AG04450 (cell line): ENCODE results near the gene TRAPPC6A. TPM values are rescaled to one million over a fixed set of nuclear protein-coding genes. Genes with fewer than 3 reads are reported as not detected.

Experiments used
- CTCF ChIA-PET: fragments of 300-600, 350-600 bp; formaldehyde crosslinking; extraction: SDS; loops from one replicate; lab custom pipeline; 2022; ENCODE audit warnings: antibody characterized with exemption, inconsistent platforms; lab: Charles Lee
- POLR2A ChIA-PET: fragments of 350-600 bp; formaldehyde crosslinking; extraction: SDS; loops from one replicate; lab custom pipeline; 2021; ENCODE audit warnings: antibody characterized with exemption, inconsistent platforms; lab: Yijun Ruan, JAX
- DNase-seq: peaks from one replicate; pipeline ENCODE4 v3.0.0-alpha.2; 2011; ENCODE audit warnings: low read depth, low spot score
- H3K27ac ChIP-seq: one replicate; pipeline ENCODE4 v1.5.1; 2012; ENCODE audit warnings: low read depth, low read length, control low read depth
- H3K27me3 ChIP-seq: one replicate; pipeline ENCODE4 v1.6.0; 2012; ENCODE audit warnings: low read length; ENCODE audit not compliant: control insufficient read depth, insufficient read depth
- H3K4me3 ChIP-seq: 2 replicates; pipeline ENCODE4 v1.5.1; 2011; ENCODE audit warnings: mild to moderate bottlenecking, low read depth, low read length, control low read depth
- H3K9me3 ChIP-seq: 2 replicates; pipeline ENCODE4 v1.5.1; 2012; ENCODE audit warnings: low read length; ENCODE audit not compliant: control insufficient read depth, insufficient read depth
- CTCF ChIP-seq: IDR thresholded peaks from 2 replicates; pipeline ENCODE4 v1.5.1; 2011; ENCODE audit warnings: low read depth, low read length, control low read depth, inconsistent platforms
- polyA plus RNA-seq: library from polyadenylated mRNA; depleted of rRNA; stranded (reverse); fragments of >200 nt; gene quantifications from 2 replicates; pipeline ENCODE4 v1.2.3, GENCODE V29; 2011

Gene TRAPPC6A
- polyA plus RNA-seq, 1 experiment, result 5.8 TPM

DNA sequence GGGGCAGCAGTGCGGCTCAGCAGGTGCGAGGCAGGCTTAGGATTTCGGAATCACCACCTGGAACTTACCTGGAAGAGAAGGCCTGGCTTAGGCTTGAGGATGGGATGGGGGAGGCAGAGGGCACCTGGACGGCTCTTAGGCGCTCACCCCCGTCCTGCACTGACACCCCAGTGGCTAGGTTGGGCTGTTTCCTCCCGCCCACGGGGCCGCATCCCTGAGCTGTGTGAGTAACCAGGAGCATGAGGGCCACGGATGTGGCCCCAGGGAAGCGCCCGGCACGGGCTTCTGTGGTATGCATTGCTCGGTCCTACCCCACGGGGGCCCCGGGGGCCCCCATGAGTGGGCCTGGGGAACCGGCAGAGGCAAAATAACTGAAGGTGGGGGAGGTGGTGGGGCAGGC is 14.9 kb downstream of the TRAPPC6A start:
- no peak for TF ChIP-seq CTCF
- ChIA-PET CTCF (no interaction called here), POLR2A (no interaction called here)

GRCh38 chr19:45162608-45163143 is 15.4 kb downstream of the TRAPPC6A start:
- no peak for TF ChIP-seq CTCF
- peaks cover 6% of the 10 kb centered on the region for H3K27me3 ChIP-seq
- CTCF ChIA-PET, result interaction anchor here (0.5 to 1.3 kb wide), 3 partner anchors 28 to 176 kb away, joined by 3 to 7 read pairs (median 3); no protein-coding TSS in a partner anchor
- POLR2A ChIA-PET, result no interaction called here
- DNase-seq, result no peak
- H3K27ac ChIP-seq, result no peak overlapping the region
- H3K9me3 ChIP-seq, result no peaks in the 10 kb centered on the region; the same call in 1 of the 2 replicates
- no peak overlapping the region for H3K4me3 ChIP-seq

More for the DNA sequence above, 14.9 kb downstream of the TRAPPC6A start:
- Histone ChIP-seq H3K4me3 (no peak overlapping the region), H3K27ac (no peak overlapping the region), H3K27me3 (peaks cover 6% of the 10 kb centered on the region), H3K9me3 (no peaks in the 10 kb centered on the region; the same call in 1 of the 2 replicates)
- DNase-seq, result no peak

DNA sequence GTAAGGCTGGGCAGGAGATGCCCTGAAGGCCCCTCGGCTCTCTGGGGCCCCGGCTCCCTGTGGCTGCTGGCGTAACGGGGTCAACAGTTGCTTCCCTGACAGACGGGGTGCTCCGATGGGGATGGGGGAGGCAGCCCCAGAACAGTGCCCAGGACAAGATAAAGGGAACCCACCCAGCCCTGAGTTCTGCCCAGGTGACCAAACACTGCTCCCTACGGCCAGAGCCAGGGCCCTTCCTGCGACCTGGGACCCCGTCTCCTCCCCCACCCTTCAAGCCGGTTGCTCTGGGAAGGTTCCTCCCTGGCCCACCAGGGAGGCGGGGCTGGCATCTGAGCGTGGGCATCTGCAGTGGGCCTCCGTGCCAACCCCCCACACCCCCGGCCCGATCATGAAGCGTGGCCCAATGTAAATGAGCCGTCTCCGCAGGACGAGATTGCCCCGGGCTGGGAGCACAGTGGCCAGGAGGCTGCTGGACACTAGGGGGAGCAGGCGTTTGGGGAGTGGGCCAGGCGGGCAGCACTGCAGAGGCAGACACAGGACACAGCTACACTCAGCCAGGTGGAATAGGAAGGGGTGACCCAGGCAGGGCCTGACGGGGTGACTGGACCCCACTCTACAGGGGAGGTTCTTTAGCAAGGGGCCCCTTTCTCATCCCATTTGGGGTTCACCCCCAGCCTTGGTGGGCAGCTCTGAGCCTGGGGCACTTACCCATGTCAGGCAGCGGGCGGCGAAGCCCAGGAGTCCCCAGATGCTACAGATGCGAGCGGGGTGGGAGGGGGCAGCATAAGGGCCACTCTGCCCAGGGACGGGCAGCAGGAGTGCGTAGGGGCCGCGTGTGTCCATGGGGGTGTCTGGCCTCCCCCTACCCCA is 16.1 kb downstream of the TRAPPC6A start:
- ChIA-PET POLR2A (no interaction called here), CTCF (interaction anchor here (0.5 to 1.3 kb wide), 3 partner anchors 27 to 177 kb away, joined by 3 to 7 read pairs (median 3); no protein-coding TSS in a partner anchor)
- Histone ChIP-seq H3K27ac (no peak overlapping the region), H3K27me3 (peaks cover 6% of the 10 kb centered on the region), H3K9me3 (no peaks in the 10 kb centered on the region; the same call in 1 of the 2 replicates), H3K4me3 (no peak overlapping the region)
- DNase-seq, result no peak
- TF ChIP-seq CTCF, result peak; percentile 70

- H3K27me3 ChIP-seq, result peaks cover 9% of the 10 kb centered on the region
- no peak within 1 kb of the TSS for H3K27ac ChIP-seq
- no peak for DNase-seq
- no peaks in the 10 kb centered on the region; the same call in 1 of the 2 replicates for H3K9me3 ChIP-seq
- ChIA-PET POLR2A (no interaction called here), CTCF (no interaction called here)
- no peak for TF ChIP-seq CTCF
- no peak within 1 kb of the TSS for H3K4me3 ChIP-seq
Measured at GRCh38 chr19:45160870-45161737, 16.9 kb downstream of the TRAPPC6A start, which contains the start of gene NKPD1. Gene NKPD1, minus strand, starts transcription at chr19:45160982. Its CDS starts 832 bp downstream, at chr19:45160150.
